GM18870 (cell line): Measurements from ENCODE around the gene PSMD7.
A peak's percentile ranks its signal among the peaks of the same experiment; 100 is the strongest.
"Not testable (repeated sequence)": the region's sequence is repeated elsewhere in the genome, so short reads cannot be mapped to it uniquely, and the experiment has no call there.

Experiments
- ATAC-seq: cut with Tn5 transposase; IDR thresholded peaks from one replicate; pipeline ENCODE4 v1.9.1; 2021; ENCODE audit warnings: moderate library complexity; ENCODE audit not compliant: unreplicated experiment

The PSMD7 gene

GRCh38 chr16:74296104-74296431 is 546 bp upstream of the PSMD7 start:
- ATAC-seq, result peak; percentile 2

- ATAC-seq, result peak; percentile 24
Observed at GRCh38 chr16:74297145-74297665, 591 bp downstream of the PSMD7 start.

GRCh38 chr16:74298104-74298503 is 1.5 kb downstream of the PSMD7 start:
- no peak for ATAC-seq

- no peak for ATAC-seq
Observed at GRCh38 chr16:74302341-74302740, 5.7 kb downstream of the PSMD7 start.

GRCh38 chr16:74304164-74304834 is 7.7 kb downstream of the PSMD7 start:
- no peak for ATAC-seq

GRCh38 chr16:74304835-74305176 is 8.2 kb downstream of the PSMD7 start:
- ATAC-seq, result no peak

- no peak for ATAC-seq
Observed at GRCh38 chr16:74305281-74305680, 8.7 kb downstream of the PSMD7 start.

GRCh38 chr16:74305978-74306784 is 9.6 kb downstream of the PSMD7 start:
- ATAC-seq, result no peak

- ATAC-seq, result no peak
Observed at GRCh38 chr16:74307383-74307782, 10.8 kb downstream of the PSMD7 start.

GRCh38 chr16:74309789-74310781 is 13.5 kb downstream of the PSMD7 start:
- ATAC-seq, result no peak

- ATAC-seq, result no peak
Observed at GRCh38 chr16:74315059-74315458, 18.4 kb downstream of the PSMD7 start.

GRCh38 chr16:74320707-74321106 is 24.1 kb downstream of the PSMD7 start:
- ATAC-seq, result no peak

GRCh38 chr16:74321356-74321755 is 24.7 kb downstream of the PSMD7 start:
- no peak for ATAC-seq

- no peak for ATAC-seq
Observed at GRCh38 chr16:74322301-74322710, 25.7 kb downstream of the PSMD7 start.

- not testable (repeated sequence) for ATAC-seq
Observed at GRCh38 chr16:74324777-74325176, 28.2 kb downstream of the PSMD7 start.

GRCh38 chr16:74325641-74326040 is 29.0 kb downstream of the PSMD7 start:
- ATAC-seq, result no peak

- not testable (repeated sequence) for ATAC-seq
Observed at GRCh38 chr16:74328346-74328745, 31.7 kb downstream of the PSMD7 start.

GRCh38 chr16:74332469-74332868 is 35.9 kb downstream of the PSMD7 start:
- not testable (repeated sequence) for ATAC-seq

GRCh38 chr16:74337506-74337905 is 40.9 kb downstream of the PSMD7 start:
- ATAC-seq, result not testable (repeated sequence)

GRCh38 chr16:74339226-74339625 is 42.6 kb downstream of the PSMD7 start:
- ATAC-seq, result not testable (repeated sequence)

- ATAC-seq, result not testable (repeated sequence)
Observed at GRCh38 chr16:74353038-74353437, 56.4 kb downstream of the PSMD7 start.
